CD4-positive, alpha-beta T cell treated with Interferon gamma for 1 hour (primary cell): ENCODE data around the gene ZNF672.
"Not testable (repeated sequence)": the region's sequence is repeated elsewhere in the genome, so short reads cannot be mapped to it uniquely, and the experiment has no call there.

Experiments used
- DNase-seq: peaks from one replicate; pipeline ENCODE4 v3.0.0-alpha.2; 2020

Gene ZNF672

DNA sequence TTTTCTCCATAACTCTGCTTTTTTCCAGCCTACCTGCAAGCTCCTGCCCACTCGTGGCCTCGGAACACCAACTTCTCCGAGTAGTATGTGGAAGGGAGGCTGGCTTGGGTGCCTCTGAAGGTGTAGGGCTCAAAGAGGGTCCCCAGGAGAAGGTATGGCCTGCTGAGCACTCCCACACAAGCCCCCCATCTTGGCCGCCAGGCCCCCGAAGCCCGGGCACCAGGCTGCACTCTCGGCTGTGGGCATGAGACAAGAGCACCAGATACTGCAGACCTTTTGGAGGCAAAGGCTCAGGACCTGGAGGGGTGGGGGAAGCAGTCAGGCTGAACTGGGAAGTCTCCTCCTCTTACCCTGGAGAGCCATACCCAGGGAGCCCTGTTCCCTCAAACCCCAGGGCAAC lies 19.2 kb downstream of the ZNF672 start:
- DNase-seq, result no peak

GRCh38 chr1:248857749-248858095 lies 19.7 kb downstream of the ZNF672 start:
- no peak for DNase-seq

DNA sequence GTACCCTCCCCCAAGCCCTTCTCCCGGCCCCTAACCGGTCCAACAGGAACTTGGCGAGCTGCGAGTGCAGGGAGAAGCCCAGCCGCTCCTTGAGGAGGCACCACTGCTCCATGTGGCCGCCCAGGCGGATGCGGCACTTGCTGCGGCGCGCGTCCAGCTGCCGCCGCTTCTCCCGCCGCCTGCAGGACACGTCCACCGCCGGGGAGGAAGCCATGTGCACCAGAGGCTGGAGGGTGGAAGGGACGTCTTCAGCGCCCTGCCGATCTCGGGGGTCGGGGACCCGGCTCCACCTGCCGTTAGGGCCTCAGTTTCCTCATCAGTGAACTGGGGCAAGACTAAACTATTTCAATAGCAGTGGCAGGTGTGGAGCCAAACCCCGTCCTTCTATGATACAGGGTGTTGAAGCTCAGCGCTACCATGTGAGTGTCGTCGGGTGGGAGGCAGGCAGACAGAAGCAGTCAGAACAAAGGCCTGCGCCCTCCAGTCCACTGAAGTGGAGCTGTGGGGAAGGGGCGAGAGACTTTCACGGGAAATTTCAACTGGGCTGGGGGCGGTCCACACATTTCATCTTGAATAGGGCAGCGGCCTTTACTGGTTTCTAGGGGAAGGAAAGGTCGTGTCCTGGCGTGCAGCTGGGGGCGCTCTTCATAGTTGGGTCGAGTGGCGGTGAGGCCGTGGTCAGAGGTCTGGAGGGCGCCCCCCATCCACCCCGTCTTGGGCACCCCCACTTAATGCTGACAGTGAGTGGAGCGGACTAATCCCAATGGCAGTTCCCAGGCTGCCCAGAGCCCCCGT lies 20.3 kb downstream of the ZNF672 start:
- DNase-seq, result no peak

GRCh38 chr1:248858891-248859889 lies 21.2 kb downstream of the ZNF672 start, which contains the start of gene ZNF692:
ZNF692 (minus strand) TSS chr1:248859085; CDS start chr1:248858309, 776 bp downstream.
- peak; percentile 98 for DNase-seq

- DNase-seq, result no peak
Measured at GRCh38 chr1:248860007-248860406, 22.0 kb downstream of the ZNF672 start.

GRCh38 chr1:248861616-248862015 lies 23.6 kb downstream of the ZNF672 start:
- DNase-seq, result no peak

- DNase-seq, result no peak
Measured at GRCh38 chr1:248862695-248862997, 24.6 kb downstream of the ZNF672 start.

GRCh38 chr1:248862998-248863881 lies 25.2 kb downstream of the ZNF672 start:
- peak; percentile 76 for DNase-seq

DNA sequence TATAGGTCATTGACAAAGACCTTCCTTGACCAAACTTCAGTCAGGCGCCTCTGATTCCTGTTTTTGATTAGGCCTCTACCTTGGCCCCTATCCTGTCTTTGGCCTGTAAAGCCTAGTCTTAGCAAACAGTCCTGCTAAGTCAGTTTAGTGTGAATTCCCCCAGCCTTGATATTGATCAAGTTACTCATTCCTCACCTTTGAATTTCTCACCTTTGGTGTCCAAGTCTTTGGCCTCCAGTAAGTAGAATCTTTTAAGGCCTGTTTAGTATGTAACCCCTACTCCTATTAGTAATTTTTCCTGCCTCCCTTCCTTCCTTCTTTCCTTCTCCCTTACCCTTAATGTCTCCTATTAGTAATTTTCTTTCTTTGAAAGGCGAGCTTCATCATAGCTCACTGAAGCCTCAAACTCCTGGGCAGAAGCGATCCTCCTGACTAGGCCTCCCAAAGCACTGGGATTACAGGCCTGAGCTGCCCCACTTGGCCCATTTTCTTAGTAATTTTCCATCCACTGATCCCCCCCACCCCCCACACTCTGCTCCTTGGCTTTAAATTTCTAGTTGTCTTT lies 33.9 kb downstream of the ZNF672 start:
- no peak for DNase-seq

- DNase-seq, result peak; percentile 43
Measured at GRCh38 chr1:248872752-248873408, 34.9 kb downstream of the ZNF672 start.

- DNase-seq, result peak; percentile 94
Measured at GRCh38 chr1:248873409-248873992, 35.5 kb downstream of the ZNF672 start.

- peak; percentile 84 for DNase-seq
Measured at GRCh38 chr1:248873993-248874533, 36.0 kb downstream of the ZNF672 start.

DNA sequence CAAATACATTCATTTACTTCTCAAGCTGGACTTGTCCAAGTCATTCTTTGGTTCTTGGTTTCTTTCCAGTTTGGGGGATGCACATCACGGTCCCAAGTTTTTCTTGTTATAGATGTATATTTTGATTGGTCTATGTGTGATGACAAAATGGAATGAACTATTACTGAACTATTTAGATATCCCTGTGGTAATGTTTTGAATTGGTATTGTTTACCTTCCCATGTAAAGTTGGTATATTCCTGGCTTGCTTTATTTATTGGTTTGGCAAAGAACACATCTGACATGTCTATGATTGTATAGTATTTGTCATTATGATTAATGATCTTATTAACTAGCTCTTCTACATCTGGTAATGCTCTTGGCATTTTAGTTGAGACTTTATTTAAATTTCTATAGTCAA lies 43.2 kb downstream of the ZNF672 start:
- DNase-seq, result no peak

GRCh38 chr1:248882427-248882826 lies 44.4 kb downstream of the ZNF672 start:
- DNase-seq, result not testable (repeated sequence)

DNA sequence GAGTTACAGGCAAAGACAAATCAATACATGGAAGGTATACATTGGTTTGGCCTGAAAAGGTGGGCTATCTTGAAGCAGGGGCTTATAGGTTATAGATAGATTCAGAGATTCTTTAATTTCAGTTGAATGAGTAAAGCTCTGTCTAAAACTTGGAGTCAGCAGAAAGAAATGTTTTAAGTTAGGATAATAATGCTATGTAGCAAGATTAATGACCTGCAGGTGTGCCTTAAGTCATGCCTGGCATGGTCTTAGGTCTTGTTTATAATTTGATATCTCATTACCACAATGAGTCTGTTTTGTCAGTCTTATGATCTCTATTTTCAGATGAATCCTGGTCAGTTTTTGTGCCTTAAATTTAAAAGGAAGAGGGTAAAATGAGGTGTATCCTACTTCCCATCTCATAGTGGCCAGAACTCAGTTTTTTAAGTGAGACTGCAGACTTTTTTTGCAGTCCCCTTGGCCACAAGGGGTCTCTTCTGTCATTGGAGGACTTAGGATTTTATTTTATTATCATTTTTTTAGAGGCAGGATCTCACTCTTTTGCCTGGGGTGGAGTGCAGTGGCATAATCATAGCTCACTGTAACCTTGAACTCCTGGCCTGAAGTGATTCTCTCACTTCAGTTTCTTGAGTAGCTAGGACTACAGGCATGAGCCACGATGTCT lies 46.7 kb downstream of the ZNF672 start:
- DNase-seq, result no peak

- DNase-seq, result no peak
Measured at GRCh38 chr1:248885646-248886045, 47.6 kb downstream of the ZNF672 start.

- DNase-seq, result no peak
Measured at GRCh38 chr1:248886237-248886895, 48.3 kb downstream of the ZNF672 start.

GRCh38 chr1:248889914-248890243 lies 51.9 kb downstream of the ZNF672 start:
- not testable (repeated sequence) for DNase-seq

DNA sequence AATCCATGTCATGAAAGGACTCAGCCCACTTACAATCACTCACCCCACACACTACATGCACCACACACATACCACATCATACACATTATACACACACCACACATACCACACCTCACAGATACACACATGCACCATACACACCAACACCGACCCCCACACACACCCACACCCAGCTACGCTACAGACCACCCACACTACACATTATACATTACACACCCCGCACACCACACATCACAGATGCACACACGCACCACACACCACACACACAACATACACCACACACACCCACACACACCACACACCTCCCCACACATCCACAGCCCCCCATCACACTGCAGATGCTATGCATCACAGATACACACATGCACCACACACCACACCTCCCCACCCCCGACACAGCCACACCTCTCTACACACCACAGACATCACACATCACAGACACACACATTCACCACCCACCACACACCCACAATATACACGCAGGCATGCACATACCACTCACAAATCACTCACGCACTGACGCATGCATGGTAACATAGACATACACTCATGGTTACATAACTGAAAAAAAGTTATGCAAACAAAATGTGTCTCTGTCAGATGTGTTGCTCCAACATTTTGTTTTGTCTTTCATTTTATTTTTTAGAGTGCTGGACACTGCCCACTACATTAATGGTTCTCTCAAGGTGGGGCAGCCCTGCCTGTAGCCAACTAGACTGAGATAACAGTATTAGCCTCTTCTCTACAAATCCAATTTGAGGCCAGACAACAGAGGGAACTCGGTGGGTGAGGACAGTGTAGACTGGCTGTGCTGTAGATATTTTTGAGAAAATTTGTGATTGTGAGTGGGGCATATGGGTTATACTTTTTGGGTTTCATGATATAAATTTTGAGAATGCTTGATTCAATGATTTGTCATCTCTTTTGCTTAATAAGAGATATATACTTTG lies 52.8 kb downstream of the ZNF672 start:
- no peak for DNase-seq
